ENCODE results near the gene TNNT3.

TNNT3 gene

DNA sequence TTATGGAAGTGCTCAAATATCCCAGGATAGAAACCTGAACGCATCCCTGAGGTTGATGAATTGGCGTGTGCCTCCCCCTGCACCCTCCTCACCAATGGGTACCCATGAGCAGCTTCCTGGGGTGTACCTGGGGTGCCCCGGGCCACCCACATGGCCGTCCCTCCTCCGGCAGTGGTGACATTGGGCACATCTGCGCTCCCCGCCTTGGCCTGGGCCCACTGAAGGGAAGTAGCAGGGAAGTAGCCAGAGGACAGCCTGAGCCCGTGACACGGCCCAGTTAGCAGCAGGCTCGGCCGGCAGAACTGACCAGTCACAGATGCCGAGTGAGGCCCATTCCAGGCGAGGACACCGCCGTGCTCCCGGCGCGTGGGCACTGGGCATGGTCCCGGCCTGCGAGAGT lies 44.4 kb downstream of the TNNT3 start:
- TF ChIP-seq BACH2 (CRISPR knock-in tag; IDR thresholded peaks at IDR 0.05; ENCODE audit: borderline replicate concordance) (no peak), ZNF565 (CRISPR knock-in tag; conservative IDR thresholded peaks at IDR 0.05; ENCODE audit: low read depth) (no peak), ZNF70 (CRISPR knock-in tag; IDR thresholded peaks at IDR 0.05) (no peak), PPARA (CRISPR knock-in tag; IDR thresholded peaks at IDR 0.05; ENCODE audit: borderline replicate concordance) (no peak), ISL1 (CRISPR knock-in tag; IDR thresholded peaks at IDR 0.05) (no peak)
- no peak for ATAC-seq

DNA sequence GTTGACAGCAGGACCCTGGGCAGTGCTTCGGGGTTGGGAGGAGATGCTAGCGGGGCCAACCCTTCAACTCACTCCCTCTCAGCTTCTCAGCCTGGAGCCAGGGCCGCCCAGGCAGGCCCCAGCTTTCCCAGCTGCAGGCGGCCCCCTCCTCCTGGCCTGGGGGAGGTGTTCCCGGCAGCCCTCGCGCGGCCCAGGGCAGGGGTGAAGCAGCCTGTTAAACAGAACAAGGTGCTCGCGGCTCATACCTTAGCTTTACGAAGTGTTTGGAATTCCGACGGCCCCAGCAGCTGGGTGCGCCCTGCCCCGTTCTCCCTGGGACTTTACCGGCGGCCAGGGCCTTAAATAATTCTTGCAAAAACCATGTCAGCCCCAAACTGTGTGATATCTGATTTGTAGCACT lies 44.8 kb downstream of the TNNT3 start:
- TF ChIP-seq GLIS3 (CRISPR knock-in tag; IDR thresholded peaks at IDR 0.05) (no peak), ZNF70 (CRISPR knock-in tag; IDR thresholded peaks at IDR 0.05) (no peak)
- TF ChIP-seq, protein P1, sequence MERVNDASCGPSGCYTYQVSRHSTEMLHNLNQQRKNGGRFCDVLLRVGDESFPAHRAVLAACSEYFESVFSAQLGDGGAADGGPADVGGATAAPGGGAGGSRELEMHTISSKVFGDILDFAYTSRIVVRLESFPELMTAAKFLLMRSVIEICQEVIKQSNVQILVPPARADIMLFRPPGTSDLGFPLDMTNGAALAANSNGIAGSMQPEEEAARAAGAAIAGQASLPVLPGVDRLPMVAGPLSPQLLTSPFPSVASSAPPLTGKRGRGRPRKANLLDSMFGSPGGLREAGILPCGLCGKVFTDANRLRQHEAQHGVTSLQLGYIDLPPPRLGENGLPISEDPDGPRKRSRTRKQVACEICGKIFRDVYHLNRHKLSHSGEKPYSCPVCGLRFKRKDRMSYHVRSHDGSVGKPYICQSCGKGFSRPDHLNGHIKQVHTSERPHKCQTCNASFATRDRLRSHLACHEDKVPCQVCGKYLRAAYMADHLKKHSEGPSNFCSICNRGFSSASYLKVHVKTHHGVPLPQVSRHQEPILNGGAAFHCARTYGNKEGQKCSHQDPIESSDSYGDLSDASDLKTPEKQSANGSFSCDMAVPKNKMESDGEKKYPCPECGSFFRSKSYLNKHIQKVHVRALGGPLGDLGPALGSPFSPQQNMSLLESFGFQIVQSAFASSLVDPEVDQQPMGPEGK (CRISPR knock-in tag; IDR thresholded peaks at IDR 0.05; ENCODE audit: borderline replicate concordance): no peak
- TF ChIP-seq, protein P2, sequence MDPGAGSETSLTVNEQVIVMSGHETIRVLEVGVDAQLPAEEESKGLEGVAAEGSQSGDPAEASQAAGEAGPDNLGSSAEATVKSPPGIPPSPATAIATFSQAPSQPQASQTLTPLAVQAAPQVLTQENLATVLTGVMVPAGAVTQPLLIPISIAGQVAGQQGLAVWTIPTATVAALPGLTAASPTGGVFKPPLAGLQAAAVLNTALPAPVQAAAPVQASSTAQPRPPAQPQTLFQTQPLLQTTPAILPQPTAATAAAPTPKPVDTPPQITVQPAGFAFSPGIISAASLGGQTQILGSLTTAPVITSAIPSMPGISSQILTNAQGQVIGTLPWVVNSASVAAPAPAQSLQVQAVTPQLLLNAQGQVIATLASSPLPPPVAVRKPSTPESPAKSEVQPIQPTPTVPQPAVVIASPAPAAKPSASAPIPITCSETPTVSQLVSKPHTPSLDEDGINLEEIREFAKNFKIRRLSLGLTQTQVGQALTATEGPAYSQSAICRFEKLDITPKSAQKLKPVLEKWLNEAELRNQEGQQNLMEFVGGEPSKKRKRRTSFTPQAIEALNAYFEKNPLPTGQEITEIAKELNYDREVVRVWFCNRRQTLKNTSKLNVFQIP (CRISPR knock-in tag; IDR thresholded peaks at IDR 0.05; ENCODE audit: borderline replicate concordance, low read depth): no peak
- no peak for ATAC-seq

DNA sequence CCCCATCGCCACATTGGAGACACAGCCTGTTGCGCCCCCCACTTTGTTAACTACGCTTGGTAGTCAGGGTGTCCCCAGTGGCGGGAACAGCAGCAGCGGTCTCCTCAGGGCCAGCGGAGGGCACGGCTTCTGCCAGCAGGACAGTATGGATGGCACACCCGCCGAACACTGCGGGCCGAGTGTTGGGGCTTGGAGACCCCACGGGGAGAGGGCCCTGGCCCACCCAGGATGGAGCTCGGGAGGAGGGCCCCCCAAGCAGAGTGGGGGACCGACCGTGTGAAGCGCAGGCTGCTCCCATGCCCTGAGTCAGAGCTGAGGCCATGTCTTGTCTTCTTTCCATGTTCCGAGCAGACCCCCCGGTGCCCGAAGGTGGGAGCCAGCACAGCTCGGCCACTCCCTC lies 45.5 kb downstream of the TNNT3 start:
- ATAC-seq: no peak
- TF ChIP-seq GLIS3 (CRISPR knock-in tag; IDR thresholded peaks at IDR 0.05) (no peak), TCF4 (CRISPR knock-in tag; IDR thresholded peaks at IDR 0.05; ENCODE audit: borderline replicate concordance) (no peak), RARB (CRISPR knock-in tag; IDR thresholded peaks at IDR 0.05) (no peak), ZFP30 (CRISPR knock-in tag; IDR thresholded peaks at IDR 0.05) (no peak), ZFP3 (CRISPR knock-in tag; IDR thresholded peaks at IDR 0.05) (no peak), PPARA (CRISPR knock-in tag; IDR thresholded peaks at IDR 0.05; ENCODE audit: borderline replicate concordance) (no peak), TOX (CRISPR knock-in tag; IDR thresholded peaks at IDR 0.05; ENCODE audit: borderline replicate concordance) (no peak), ZNF565 (CRISPR knock-in tag; conservative IDR thresholded peaks at IDR 0.05; ENCODE audit: low read depth) (no peak), ZC3H10 (CRISPR knock-in tag; IDR thresholded peaks at IDR 0.05) (no peak), ESRRG (CRISPR knock-in tag; IDR thresholded peaks at IDR 0.05) (no peak), OSR1 (CRISPR knock-in tag; IDR thresholded peaks at IDR 0.05) (no peak), ISL1 (CRISPR knock-in tag; IDR thresholded peaks at IDR 0.05) (no peak), SNAI2 (CRISPR knock-in tag; IDR thresholded peaks at IDR 0.05) (no peak), ZNF70 (CRISPR knock-in tag; IDR thresholded peaks at IDR 0.05) (no peak), CSDC2 (CRISPR knock-in tag; IDR thresholded peaks at IDR 0.05) (no peak), ARNTL (CRISPR knock-in tag; IDR thresholded peaks at IDR 0.05; ENCODE audit: borderline replicate concordance, low read depth) (no peak)
- TF ChIP-seq, protein P2 (CRISPR knock-in tag; IDR thresholded peaks at IDR 0.05; ENCODE audit: borderline replicate concordance, low read depth): no peak
- TF ChIP-seq, protein P3, sequence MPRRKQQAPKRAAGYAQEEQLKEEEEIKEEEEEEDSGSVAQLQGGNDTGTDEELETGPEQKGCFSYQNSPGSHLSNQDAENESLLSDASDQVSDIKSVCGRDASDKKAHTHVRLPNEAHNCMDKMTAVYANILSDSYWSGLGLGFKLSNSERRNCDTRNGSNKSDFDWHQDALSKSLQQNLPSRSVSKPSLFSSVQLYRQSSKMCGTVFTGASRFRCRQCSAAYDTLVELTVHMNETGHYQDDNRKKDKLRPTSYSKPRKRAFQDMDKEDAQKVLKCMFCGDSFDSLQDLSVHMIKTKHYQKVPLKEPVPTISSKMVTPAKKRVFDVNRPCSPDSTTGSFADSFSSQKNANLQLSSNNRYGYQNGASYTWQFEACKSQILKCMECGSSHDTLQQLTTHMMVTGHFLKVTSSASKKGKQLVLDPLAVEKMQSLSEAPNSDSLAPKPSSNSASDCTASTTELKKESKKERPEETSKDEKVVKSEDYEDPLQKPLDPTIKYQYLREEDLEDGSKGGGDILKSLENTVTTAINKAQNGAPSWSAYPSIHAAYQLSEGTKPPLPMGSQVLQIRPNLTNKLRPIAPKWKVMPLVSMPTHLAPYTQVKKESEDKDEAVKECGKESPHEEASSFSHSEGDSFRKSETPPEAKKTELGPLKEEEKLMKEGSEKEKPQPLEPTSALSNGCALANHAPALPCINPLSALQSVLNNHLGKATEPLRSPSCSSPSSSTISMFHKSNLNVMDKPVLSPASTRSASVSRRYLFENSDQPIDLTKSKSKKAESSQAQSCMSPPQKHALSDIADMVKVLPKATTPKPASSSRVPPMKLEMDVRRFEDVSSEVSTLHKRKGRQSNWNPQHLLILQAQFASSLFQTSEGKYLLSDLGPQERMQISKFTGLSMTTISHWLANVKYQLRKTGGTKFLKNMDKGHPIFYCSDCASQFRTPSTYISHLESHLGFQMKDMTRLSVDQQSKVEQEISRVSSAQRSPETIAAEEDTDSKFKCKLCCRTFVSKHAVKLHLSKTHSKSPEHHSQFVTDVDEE (CRISPR knock-in tag; IDR thresholded peaks at IDR 0.05): no peak

DNA sequence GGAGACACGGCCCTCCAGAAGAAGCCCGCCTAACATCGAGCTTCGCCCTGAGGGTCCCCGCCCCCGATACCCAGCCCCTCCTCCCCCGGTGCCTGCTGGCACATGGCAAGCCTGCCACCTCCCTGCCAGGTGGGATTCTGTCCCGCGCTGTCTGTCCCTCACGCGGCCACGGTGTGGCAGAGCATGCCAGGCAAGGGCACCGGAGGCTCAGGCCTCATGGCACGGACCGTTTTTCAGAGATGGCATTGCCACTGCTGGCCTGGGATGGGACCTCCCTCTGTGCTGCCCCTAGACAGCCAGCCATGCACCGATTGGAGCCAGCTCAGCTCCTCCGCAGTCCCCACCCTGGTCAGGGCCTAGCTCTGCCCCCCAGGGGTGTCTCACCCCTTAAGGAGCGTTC lies 47.0 kb downstream of the TNNT3 start:
- TF ChIP-seq ISL1 (CRISPR knock-in tag; IDR thresholded peaks at IDR 0.05) (no peak), SNAI2 (CRISPR knock-in tag; IDR thresholded peaks at IDR 0.05) (no peak), PPARA (CRISPR knock-in tag; IDR thresholded peaks at IDR 0.05; ENCODE audit: borderline replicate concordance) (no peak), TCF4 (CRISPR knock-in tag; IDR thresholded peaks at IDR 0.05; ENCODE audit: borderline replicate concordance) (no peak)
- no peak for ATAC-seq

Data from SK-N-SH treated with all-trans-retinoic acid at 6 μM for 48 hours (cell line).